ENCODE results near the gene WHRN.

GRCh38 chr9:114484854-114485443, 20.3 kb downstream of the WHRN start:
- TF ChIP-seq SMC3 (conservative IDR thresholded peaks at IDR 0.05; ENCODE audit: insufficient read depth, low read depth, low read length) (no peak), SREBF1 (IDR thresholded peaks at IDR 0.05; ENCODE audit: borderline replicate concordance, low read depth, low read length) (no peak)

All from K562 (cell line).